ENCODE results near the gene ANKH. TPM values are rescaled to one million over a fixed set of nuclear protein-coding genes. Genes with fewer than 3 reads are reported as not detected.

The ANKH gene
- polyA plus RNA-seq, 1 donor (not counting 4 experiments of a cell fraction or from before 2014, with no cell fraction given) = 13.8 TPM

DNA sequence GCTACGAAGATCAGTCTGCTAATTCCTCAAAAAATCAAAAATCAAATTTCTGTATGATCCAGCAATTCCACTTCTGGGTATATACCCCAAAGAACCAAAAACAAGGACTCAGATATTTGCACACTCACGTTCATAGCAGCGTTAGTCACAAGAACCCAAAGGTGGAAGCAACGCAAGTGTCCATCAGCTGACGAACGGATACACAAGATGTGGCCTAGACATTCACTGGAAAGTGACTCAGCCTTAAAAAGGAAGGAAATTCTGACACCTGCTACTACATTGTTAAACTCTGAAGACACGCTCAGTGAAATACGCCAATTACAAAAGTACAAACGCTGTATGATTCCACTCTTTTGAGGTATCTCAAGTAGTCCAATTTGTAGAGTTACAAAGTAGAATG is 113.7 kb downstream of the ANKH start:
- Histone ChIP-seq H3K4me3 (ENCODE audit: control insufficient read depth in 2 of 3, extremely low read depth in 1 of 3, insufficient read depth in 2 of 3, low read depth in 1 of 3, low read length in 3 of 3) (no peak overlapping the region), H2AFZ (ENCODE audit: control insufficient read depth, low read length) (no peak overlapping the region), H3K9ac (ENCODE audit: control insufficient read depth, extremely low read depth, insufficient read depth, low read length) (no peak overlapping the region), H3K9me3 (ENCODE audit: control insufficient read depth, low read depth, low read length) (no peaks in the 10 kb centered on the region), H3K79me2 (ENCODE audit: control insufficient read depth, insufficient read depth, low read length) (no peaks in the 10 kb centered on the region), H3K4me1 (ENCODE audit: control insufficient read depth, extremely low read depth, insufficient read depth, low read length) (no peaks in the 10 kb centered on the region), H3K4me2 (ENCODE audit: control insufficient read depth, extremely low read depth, insufficient read depth, low read depth, low read length) (no peak overlapping the region), H3K36me3 (ENCODE audit: control insufficient read depth in 2 of 2, extremely low read depth in 1 of 2, insufficient read depth in 2 of 2, low read length in 2 of 2) (no peaks in the 10 kb centered on the region), H3K27ac (ENCODE audit: control insufficient read depth, insufficient read depth, low read length) (no peak overlapping the region), H3K9me1 (ENCODE audit: control insufficient read depth, extremely low read depth, insufficient read depth, low read length) (no peaks in the 10 kb centered on the region), H3K27me3 (ENCODE audit: control insufficient read depth, extremely low read depth, insufficient read depth, low read length) (no peaks in the 10 kb centered on the region), H4K20me1 (ENCODE audit: control insufficient read depth, extremely low read depth, insufficient read depth, low read length) (no peaks in the 10 kb centered on the region)
- DNase-seq (ENCODE audit: low read depth, low spot score) = no peak
- no peak for FAIRE-seq
- TF ChIP-seq EZH2 (IDR thresholded peaks at IDR 0.05; ENCODE audit: low read length) = no peak
- TF ChIP-seq, protein P1, sequence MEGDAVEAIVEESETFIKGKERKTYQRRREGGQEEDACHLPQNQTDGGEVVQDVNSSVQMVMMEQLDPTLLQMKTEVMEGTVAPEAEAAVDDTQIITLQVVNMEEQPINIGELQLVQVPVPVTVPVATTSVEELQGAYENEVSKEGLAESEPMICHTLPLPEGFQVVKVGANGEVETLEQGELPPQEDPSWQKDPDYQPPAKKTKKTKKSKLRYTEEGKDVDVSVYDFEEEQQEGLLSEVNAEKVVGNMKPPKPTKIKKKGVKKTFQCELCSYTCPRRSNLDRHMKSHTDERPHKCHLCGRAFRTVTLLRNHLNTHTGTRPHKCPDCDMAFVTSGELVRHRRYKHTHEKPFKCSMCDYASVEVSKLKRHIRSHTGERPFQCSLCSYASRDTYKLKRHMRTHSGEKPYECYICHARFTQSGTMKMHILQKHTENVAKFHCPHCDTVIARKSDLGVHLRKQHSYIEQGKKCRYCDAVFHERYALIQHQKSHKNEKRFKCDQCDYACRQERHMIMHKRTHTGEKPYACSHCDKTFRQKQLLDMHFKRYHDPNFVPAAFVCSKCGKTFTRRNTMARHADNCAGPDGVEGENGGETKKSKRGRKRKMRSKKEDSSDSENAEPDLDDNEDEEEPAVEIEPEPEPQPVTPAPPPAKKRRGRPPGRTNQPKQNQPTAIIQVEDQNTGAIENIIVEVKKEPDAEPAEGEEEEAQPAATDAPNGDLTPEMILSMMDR (optimal IDR thresholded peaks at IDR 0.05 in 1 of 3, IDR thresholded peaks at IDR 0.05 in 1 of 3, conservative IDR thresholded peaks at IDR 0.05 in 1 of 3; ENCODE audit: extremely low read depth in 1 of 3, insufficient read depth in 2 of 3, low read length in 3 of 3) = no peak
- dilution Hi-C loops (cut with MboI; ENCODE audit: extremely low pct_ligation_motif_present, low sequenced_read_pairs) = no loop called here

DNA sequence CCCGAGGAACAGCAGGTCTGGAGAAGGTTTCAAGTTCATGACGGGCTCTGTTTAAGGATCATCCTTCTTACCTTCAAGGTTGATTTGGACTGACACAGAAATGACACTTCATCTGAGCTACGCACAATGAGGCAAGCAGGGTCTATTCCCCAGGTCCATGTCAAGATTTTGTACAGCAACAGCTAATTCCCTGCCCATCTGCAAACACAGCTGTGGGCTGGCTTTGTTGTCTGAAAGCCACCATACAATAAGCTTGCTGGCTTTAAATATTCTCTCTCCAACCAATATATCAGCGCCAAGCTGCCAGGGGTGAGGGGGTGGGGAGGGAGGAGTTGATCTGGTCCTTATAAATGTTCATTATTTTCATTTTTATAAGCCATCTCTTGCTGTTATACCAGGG is 115.1 kb downstream of the ANKH start:
- no peak overlapping the region for H2AFZ ChIP-seq (ENCODE audit: control insufficient read depth, low read length)
- H3K9me3 ChIP-seq (ENCODE audit: control insufficient read depth, low read depth, low read length) = no peaks in the 10 kb centered on the region
- dilution Hi-C loops (cut with MboI; ENCODE audit: extremely low pct_ligation_motif_present, low sequenced_read_pairs) = no loop called here
- H3K9ac ChIP-seq (ENCODE audit: control insufficient read depth, extremely low read depth, insufficient read depth, low read length) = no peak overlapping the region
- H4K20me1 ChIP-seq (ENCODE audit: control insufficient read depth, extremely low read depth, insufficient read depth, low read length) = no peaks in the 10 kb centered on the region
- H3K27me3 ChIP-seq (ENCODE audit: control insufficient read depth, extremely low read depth, insufficient read depth, low read length) = no peaks in the 10 kb centered on the region
- no peak for TF ChIP-seq EZH2 (IDR thresholded peaks at IDR 0.05; ENCODE audit: low read length)
- TF ChIP-seq, protein P1 (optimal IDR thresholded peaks at IDR 0.05 in 1 of 3, IDR thresholded peaks at IDR 0.05 in 1 of 3, conservative IDR thresholded peaks at IDR 0.05 in 1 of 3; ENCODE audit: extremely low read depth in 1 of 3, insufficient read depth in 2 of 3, low read length in 3 of 3) = no peak
- H3K4me2 ChIP-seq (ENCODE audit: control insufficient read depth, extremely low read depth, insufficient read depth, low read depth, low read length) = no peak overlapping the region
- no peaks in the 10 kb centered on the region for H3K9me1 ChIP-seq (ENCODE audit: control insufficient read depth, extremely low read depth, insufficient read depth, low read length)
- no peaks in the 10 kb centered on the region for H3K79me2 ChIP-seq (ENCODE audit: control insufficient read depth, insufficient read depth, low read length)
- H3K4me3 ChIP-seq (ENCODE audit: control insufficient read depth in 2 of 3, extremely low read depth in 1 of 3, insufficient read depth in 2 of 3, low read depth in 1 of 3, low read length in 3 of 3) = no peak overlapping the region
- DNase-seq (ENCODE audit: low read depth, low spot score) (no peak), FAIRE-seq (no peak)
- no peaks in the 10 kb centered on the region for H3K36me3 ChIP-seq (ENCODE audit: control insufficient read depth in 2 of 2, extremely low read depth in 1 of 2, insufficient read depth in 2 of 2, low read length in 2 of 2)
- no peaks in the 10 kb centered on the region for H3K4me1 ChIP-seq (ENCODE audit: control insufficient read depth, extremely low read depth, insufficient read depth, low read length)
- no peak overlapping the region for H3K27ac ChIP-seq (ENCODE audit: control insufficient read depth, insufficient read depth, low read length)
